ENCODE results near the gene KCNQ1. TPM values are rescaled to one million over a fixed set of nuclear protein-coding genes. Genes with fewer than 3 reads are reported as not detected.

The KCNQ1 gene
- total RNA-seq, 3 donors from 2014 or later (not counting 1 experiment from before 2014, with no cell fraction given) = 1.9 to 7.8 (median 3.3) TPM

- H3K36me3 ChIP-seq (ENCODE audit: control insufficient read depth, insufficient read depth, low read length) = no peaks in the 10 kb centered on the region
- no peaks in the 10 kb centered on the region for H3K4me1 ChIP-seq (ENCODE audit: control insufficient read depth, insufficient read depth, low read length)
- Mint-ChIP-seq H3K36me3 (no peaks in the 10 kb centered on the region), H3K27me3 (ENCODE audit: low read depth in 2 of 2) (peaks cover 0 to 10% of the 10 kb centered on the region in 2 donors), H3K27ac (no peak overlapping the region), H3K9me3 (no peaks in the 10 kb centered on the region), H3K4me3 (no peak overlapping the region), H3K4me1 (no peaks in the 10 kb centered on the region)
- DNase-seq (no peak), ATAC-seq (no peak)
- TF ChIP-seq CTCF (IDR thresholded peaks at IDR 0.05) = no peak
- intact Hi-C loops (cut with micrococcal nuclease) = no loop called here
- WGBS (ENCODE audit: insufficient coverage) = 89% methylated on average over 23 of the region's 23 CpGs
- H3K27ac ChIP-seq (ENCODE audit: low read length) = no peak overlapping the region
- no peaks in the 10 kb centered on the region for H3K27me3 ChIP-seq (ENCODE audit: control insufficient read depth, insufficient read depth, low read length)
- H3K4me3 ChIP-seq (ENCODE audit: low read length) = no peak overlapping the region
- no peaks in the 10 kb centered on the region for H3K9me3 ChIP-seq (ENCODE audit: control insufficient read depth, insufficient read depth, low read length)
These were observed 391.7 kb downstream of the KCNQ1 start for GRCh38 chr11:2836315-2837095.

- Histone ChIP-seq H3K36me3 (ENCODE audit: control insufficient read depth, insufficient read depth, low read length) (no peaks in the 10 kb centered on the region), H3K4me1 (ENCODE audit: control insufficient read depth, insufficient read depth, low read length) (no peaks in the 10 kb centered on the region), H3K27ac (ENCODE audit: low read length) (no peak overlapping the region), H3K27me3 (ENCODE audit: control insufficient read depth, insufficient read depth, low read length) (no peaks in the 10 kb centered on the region), H3K9me3 (ENCODE audit: control insufficient read depth, insufficient read depth, low read length) (no peaks in the 10 kb centered on the region), H3K4me3 (ENCODE audit: low read length) (no peak overlapping the region)
- H3K27me3 Mint-ChIP-seq (ENCODE audit: low read depth in 2 of 2) = peaks cover 0 to 10% of the 10 kb centered on the region in 2 donors
- H3K9me3 Mint-ChIP-seq = no peaks in the 10 kb centered on the region
- H3K27ac Mint-ChIP-seq = no peak overlapping the region
- 76% methylated on average over 20 of the region's 20 CpGs for WGBS (ENCODE audit: insufficient coverage)
- H3K4me1 Mint-ChIP-seq = no peaks in the 10 kb centered on the region
- no peaks in the 10 kb centered on the region for H3K36me3 Mint-ChIP-seq
- peak in 1 of 3 donors; percentile 21 for ATAC-seq
- no peak overlapping the region for H3K4me3 Mint-ChIP-seq
- no peak for DNase-seq
- no peak for TF ChIP-seq CTCF (IDR thresholded peaks at IDR 0.05)
- intact Hi-C loops (cut with micrococcal nuclease) = no loop called here
These were observed 392.3 kb downstream of the KCNQ1 start for GRCh38 chr11:2837096-2837601.

DNA sequence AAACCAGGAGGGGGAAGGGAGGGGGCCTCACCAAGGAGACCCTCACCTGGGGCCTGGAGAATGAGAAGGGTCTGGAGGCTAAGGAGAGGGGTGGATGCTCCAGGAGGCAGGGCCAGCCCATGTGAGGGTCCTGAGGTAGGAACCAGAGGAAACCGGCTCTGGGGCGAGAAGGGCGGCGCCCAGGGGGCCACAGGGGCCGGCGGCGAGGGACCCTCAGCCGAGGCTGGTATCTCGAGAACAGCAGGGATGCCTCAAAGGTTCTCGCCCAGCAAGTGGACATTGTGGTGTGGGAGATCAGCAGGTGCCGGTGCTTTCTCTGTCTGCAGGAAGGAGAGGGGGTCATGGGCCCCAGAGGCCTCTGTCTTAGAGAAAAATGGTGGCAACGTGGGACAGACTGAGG is 392.8 kb downstream of the KCNQ1 start:
- no peaks in the 10 kb centered on the region for H3K9me3 Mint-ChIP-seq
- no peak for DNase-seq
- no peaks in the 10 kb centered on the region for H3K4me1 Mint-ChIP-seq
- Histone ChIP-seq H3K4me3 (ENCODE audit: low read length) (no peak overlapping the region), H3K4me1 (ENCODE audit: control insufficient read depth, insufficient read depth, low read length) (no peaks in the 10 kb centered on the region), H3K27me3 (ENCODE audit: control insufficient read depth, insufficient read depth, low read length) (no peaks in the 10 kb centered on the region), H3K36me3 (ENCODE audit: control insufficient read depth, insufficient read depth, low read length) (no peaks in the 10 kb centered on the region), H3K9me3 (ENCODE audit: control insufficient read depth, insufficient read depth, low read length) (no peaks in the 10 kb centered on the region), H3K27ac (ENCODE audit: low read length) (no peak overlapping the region)
- no peak for TF ChIP-seq CTCF (IDR thresholded peaks at IDR 0.05)
- WGBS (ENCODE audit: insufficient coverage) = 79% methylated on average over 12 of the region's 12 CpGs
- H3K36me3 Mint-ChIP-seq = no peaks in the 10 kb centered on the region
- H3K27ac Mint-ChIP-seq = no peak overlapping the region
- H3K4me3 Mint-ChIP-seq = no peak overlapping the region
- intact Hi-C loops (cut with micrococcal nuclease) = no loop called here
- peaks cover 0 to 10% of the 10 kb centered on the region in 2 donors for H3K27me3 Mint-ChIP-seq (ENCODE audit: low read depth in 2 of 2)
- ATAC-seq = no peak
